GM21786 (cell line): ENCODE results near the gene PAX5.
A peak's percentile ranks its signal among the peaks of the same experiment; 100 is the strongest.

ENCODE experiments used
- ATAC-seq: cut with Tn5 transposase; IDR thresholded peaks from one replicate; pipeline ENCODE4 v1.9.1; 2021; ENCODE audit not compliant: unreplicated experiment

Gene PAX5

GRCh38 chr9:36961561-36962325 lies 72.3 kb downstream of the PAX5 start:
- no peak for ATAC-seq

- no peak for ATAC-seq
Observed at GRCh38 chr9:36961051-36961450, 73.0 kb downstream of the PAX5 start.

GRCh38 chr9:36960575-36960955 lies 73.5 kb downstream of the PAX5 start:
- no peak for ATAC-seq

GRCh38 chr9:36959681-36960574 lies 74.1 kb downstream of the PAX5 start:
- no peak for ATAC-seq

GRCh38 chr9:36956908-36957307 lies 77.2 kb downstream of the PAX5 start:
- ATAC-seq, result no peak

- no peak for ATAC-seq
Observed at GRCh38 chr9:36950389-36950788, 83.7 kb downstream of the PAX5 start.

GRCh38 chr9:36949466-36949865 lies 84.6 kb downstream of the PAX5 start:
- no peak for ATAC-seq

GRCh38 chr9:36948051-36948450 lies 86.0 kb downstream of the PAX5 start:
- no peak for ATAC-seq

- no peak for ATAC-seq
Observed at GRCh38 chr9:36946653-36947052, 87.4 kb downstream of the PAX5 start.

GRCh38 chr9:36945999-36946398 lies 88.1 kb downstream of the PAX5 start:
- ATAC-seq, result no peak

GRCh38 chr9:36942891-36943290 lies 91.2 kb downstream of the PAX5 start:
- no peak for ATAC-seq

GRCh38 chr9:36941441-36941840 lies 92.6 kb downstream of the PAX5 start:
- no peak for ATAC-seq

- ATAC-seq, result no peak
Observed at GRCh38 chr9:36940881-36941280, 93.2 kb downstream of the PAX5 start.

GRCh38 chr9:36940500-36940853 lies 93.6 kb downstream of the PAX5 start:
- ATAC-seq, result no peak

- no peak for ATAC-seq
Observed at GRCh38 chr9:36939655-36940499, 94.2 kb downstream of the PAX5 start.

GRCh38 chr9:36939214-36939613 lies 94.9 kb downstream of the PAX5 start:
- ATAC-seq, result no peak

- ATAC-seq, result no peak
Observed at GRCh38 chr9:36938617-36939016, 95.5 kb downstream of the PAX5 start.

GRCh38 chr9:36937951-36938350 lies 96.1 kb downstream of the PAX5 start:
- no peak for ATAC-seq

- no peak for ATAC-seq
Observed at GRCh38 chr9:36937346-36937745, 96.7 kb downstream of the PAX5 start.

GRCh38 chr9:36936498-36936831 lies 97.6 kb downstream of the PAX5 start:
- no peak for ATAC-seq

- ATAC-seq, result peak; percentile 86
Observed at GRCh38 chr9:36935768-36936497, 98.1 kb downstream of the PAX5 start.
